ENCODE results near the gene PSMD4.

PSMD4 gene

GRCh38 chr1:151292207-151293030 is 37.9 kb downstream of the PSMD4 start:
- H3K4me3 ChIP-seq: no peak overlapping the region
- peak overlapping the region in 3 of 21 experiments; percentile 25 to 36 (median 27) for H3K27ac ChIP-seq

GRCh38 chr1:151293093-151293492 is 38.6 kb downstream of the PSMD4 start:
- peak overlapping the region in 2 of 21 experiments; percentile 25 to 38 for H3K27ac ChIP-seq
- no peak overlapping the region for H3K4me3 ChIP-seq

GRCh38 chr1:151294742-151295462 is 40.4 kb downstream of the PSMD4 start:
- Histone ChIP-seq H3K27ac (peak overlapping the region in 1 of 21 experiments; percentile 3), H3K4me3 (no peak overlapping the region)

GRCh38 chr1:151309811-151310323 is 55.3 kb downstream of the PSMD4 start:
- Histone ChIP-seq H3K4me3 (no peak overlapping the region), H3K27ac (peak overlapping the region in 11 of 21 experiments; percentile 1 to 80 (median 42))

GRCh38 chr1:151311011-151311410 is 56.5 kb downstream of the PSMD4 start:
- peak overlapping the region in 16 of 21 experiments; percentile 6 to 80 (median 47) for H3K27ac ChIP-seq

GRCh38 chr1:151311589-151312331 is 57.2 kb downstream of the PSMD4 start:
- no peak overlapping the region for H3K4me3 ChIP-seq
- H3K27ac ChIP-seq: peak overlapping the region in 20 of 21 experiments; percentile 15 to 84 (median 72)

More at GRCh38 chr1:151311011-151311410, 56.5 kb downstream of the PSMD4 start:
- no peak overlapping the region for H3K4me3 ChIP-seq

GRCh38 chr1:151312411-151312810 is 57.9 kb downstream of the PSMD4 start:
- H3K27ac ChIP-seq: peak overlapping the region in 19 of 21 experiments; percentile 15 to 84 (median 71)
- no peak overlapping the region for H3K4me3 ChIP-seq

GRCh38 chr1:151312826-151313225 is 58.3 kb downstream of the PSMD4 start:
- Histone ChIP-seq H3K27ac (peak overlapping the region in 8 of 21 experiments; percentile 58 to 84 (median 78)), H3K4me3 (no peak overlapping the region)

GRCh38 chr1:151313501-151313900 is 59.0 kb downstream of the PSMD4 start:
- no peak overlapping the region for H3K4me3 ChIP-seq
- peak overlapping the region in 6 of 21 experiments; percentile 13 to 84 (median 50) for H3K27ac ChIP-seq

- Histone ChIP-seq H3K27ac (peak overlapping the region in 4 of 21 experiments; percentile 12 to 80 (median 28)), H3K4me3 (no peak overlapping the region)
Measured at GRCh38 chr1:151314137-151314875, 59.8 kb downstream of the PSMD4 start.

- H3K4me3 ChIP-seq: no peak overlapping the region
- H3K27ac ChIP-seq: peak overlapping the region in 2 of 21 experiments; percentile 1 to 26
Measured at GRCh38 chr1:151315565-151316235, 61.2 kb downstream of the PSMD4 start.
